Central memory CD4-positive, alpha-beta T cell (primary cell): ENCODE results near the gene NRP2.

Experiments used
- DNase-seq: peaks from one replicate; pipeline ENCODE4 v3.0.0; 2022

The NRP2 gene

GRCh38 chr2:205686783-205687640 lies 4.7 kb downstream of the NRP2 start:
- no peak for DNase-seq

GRCh38 chr2:205687641-205687956 lies 5.3 kb downstream of the NRP2 start:
- DNase-seq, result no peak

- DNase-seq, result no peak
Measured at GRCh38 chr2:205688417-205689200, 6.3 kb downstream of the NRP2 start.

GRCh38 chr2:205689820-205690219 lies 7.5 kb downstream of the NRP2 start:
- no peak for DNase-seq

- no peak for DNase-seq
Measured at GRCh38 chr2:205692104-205692503, 9.8 kb downstream of the NRP2 start.

- no peak for DNase-seq
Measured at GRCh38 chr2:205694256-205694655, 12.0 kb downstream of the NRP2 start.

GRCh38 chr2:205695460-205695991 lies 13.2 kb downstream of the NRP2 start:
- DNase-seq, result no peak

GRCh38 chr2:205696331-205696926 lies 14.1 kb downstream of the NRP2 start:
- no peak for DNase-seq

- no peak for DNase-seq
Measured at GRCh38 chr2:205696927-205697441, 14.7 kb downstream of the NRP2 start.

GRCh38 chr2:205698286-205699268 lies 16.3 kb downstream of the NRP2 start:
- DNase-seq, result no peak

GRCh38 chr2:205699515-205700289 lies 17.4 kb downstream of the NRP2 start:
- no peak for DNase-seq

- DNase-seq, result no peak
Measured at GRCh38 chr2:205700331-205701132, 18.2 kb downstream of the NRP2 start.

GRCh38 chr2:205701509-205701908 lies 19.2 kb downstream of the NRP2 start:
- no peak for DNase-seq

GRCh38 chr2:205702576-205702975 lies 20.3 kb downstream of the NRP2 start:
- no peak for DNase-seq

GRCh38 chr2:205703471-205704126 lies 21.3 kb downstream of the NRP2 start:
- DNase-seq, result no peak

GRCh38 chr2:205704127-205704741 lies 21.9 kb downstream of the NRP2 start:
- DNase-seq, result no peak

GRCh38 chr2:205705511-205706349 lies 23.4 kb downstream of the NRP2 start:
- no peak for DNase-seq

- DNase-seq, result no peak
Measured at GRCh38 chr2:205706769-205707381, 24.6 kb downstream of the NRP2 start.
